ENCODE measurements around the gene TEP1. TPM values are rescaled to one million over a fixed set of nuclear protein-coding genes. Genes with fewer than 3 reads are reported as not detected.

TEP1 gene
- total and polyA plus RNA-seq, 2 experiments from 2014 or later, result 3.0 to 8.5 TPM

- TF ChIP-seq ZNF462 (CRISPR knock-in tag; IDR thresholded peaks at IDR 0.05), result no peak
These were observed 412 bp upstream of the TEP1 start (continued) for GRCh38 chr14:20413744-20414082.

GRCh38 chr14:20412411-20412810, 890 bp downstream of the TEP1 start:
- Mint-ChIP-seq H3K9me3 (no peaks in the 10 kb centered on the region; the same call in 1 of the 3 replicates), H3K27me3 (ENCODE audit: insufficient read depth, low read depth, poor library complexity) (peaks cover 8% of the 10 kb centered on the region), H3K4me1 (peaks cover 18% of the 10 kb centered on the region; the same call in 2 of the 3 replicates), H3K36me3 (ENCODE audit: low read depth) (peaks cover 7% of the 10 kb centered on the region), H3K27ac (no peak overlapping the region), H3K4me3 (peak overlapping the region; percentile 93)
- peak overlapping the region; percentile 100 for H2AFZ ChIP-seq
- H3K4me2 ChIP-seq, result peak overlapping the region; percentile 97
- no peaks in the 10 kb centered on the region for H4K20me1 ChIP-seq (replicated peaks; ENCODE audit: insufficient read depth)
- DNase-seq (ENCODE audit: low spot score) (peak; percentile 16), ATAC-seq (no peak; the same call in 2 of the 3 replicates)
- H3K4me1 ChIP-seq (ENCODE audit: insufficient read depth), result peaks cover 17% of the 10 kb centered on the region
- H3K9me2 ChIP-seq (ENCODE audit: insufficient read depth), result no peaks in the 10 kb centered on the region
- H3F3A ChIP-seq (replicated peaks; ENCODE audit: low read depth), result peaks cover 4% of the 10 kb centered on the region; the same call in 1 of the 2 replicates
- H3K79me2 ChIP-seq (replicated peaks; ENCODE audit: insufficient read depth), result peaks cover 6% of the 10 kb centered on the region; the same call in 1 of the 2 replicates
- H3K4me3 ChIP-seq, result peak overlapping the region; percentile 99
- H3K36me3 ChIP-seq (ENCODE audit: insufficient read depth), result no peaks in the 10 kb centered on the region
- peaks cover 7% of the 10 kb centered on the region; the same call in 1 of the 2 replicates for H3K27me3 ChIP-seq (ENCODE audit: insufficient read depth)
- H3K27ac ChIP-seq (ENCODE audit: low read depth), result 0 out of 2 replicates have a peak overlapping the region, but pooled peaks have one; percentile 90
- no peak for TF ChIP-seq POLR2AphosphoS5 (IDR thresholded peaks at IDR 0.05; ENCODE audit: low read depth)
- TF ChIP-seq ETS1 (IDR thresholded peaks at IDR 0.05), result no peak
- TF ChIP-seq NANOG (IDR thresholded peaks at IDR 0.05; ENCODE audit: borderline replicate concordance), result no peak
- no peak for TF ChIP-seq ZNF331 (CRISPR knock-in tag; IDR thresholded peaks at IDR 0.05; ENCODE audit: low read depth)
- TF ChIP-seq EZH2phosphoT487 (IDR thresholded peaks at IDR 0.05; ENCODE audit: unreplicated experiment), result no peak
- no peak for TF ChIP-seq EZH2 (IDR thresholded peaks at IDR 0.05; ENCODE audit: low read depth, unreplicated experiment)
- no peak for TF ChIP-seq ZNF462 (CRISPR knock-in tag; IDR thresholded peaks at IDR 0.05)
- no peak for TF ChIP-seq ZNF114 (CRISPR knock-in tag; IDR thresholded peaks at IDR 0.05)
- no peak for TF ChIP-seq JUNB (IDR thresholded peaks at IDR 0.05; ENCODE audit: unreplicated experiment)
